H1 (cell line): ENCODE data around the gene PHACTR1. TPM values are rescaled to one million over a fixed set of nuclear protein-coding genes. Genes with fewer than 3 reads are reported as not detected.

ENCODE experiments used
- CTCF ChIA-PET: fragments of 300-600 bp; sonication (Branson Sonifier 250); formaldehyde crosslinking; loops from one replicate; lab custom pipeline; 2021; ENCODE audit not compliant: partially characterized antibody; lab: Charles Lee
- POLR2A ChIA-PET: fragments of 300-600 bp; sonication (Branson Sonifier 250); formaldehyde crosslinking; loops from one replicate; lab custom pipeline; 2021; ENCODE audit warnings: inconsistent platforms; ENCODE audit not compliant: partially characterized antibody; lab: Charles Lee
- DNase-seq, 2 experiments: peaks; one replicate each; pipeline versions ENCODE4 v3.0.0 to v3.0.0-alpha.2; 2010 to 2022; ENCODE audit warnings: low spot score in 2 of 2, low read depth in 1 of 2, mixed read lengths in 1 of 2
- FAIRE-seq: peaks from 2 replicates; lab custom pipeline; 2011; peaks lifted over from hg19 to GRCh38; lab: Jason Lieb, UNC
- H2AFZ ChIP-seq: 2 replicates; pipeline ENCODE4 v1.8.1; 2012; ENCODE audit warnings: low read length, inconsistent platforms
- H2AK5ac ChIP-seq: 2 replicates; pipeline ENCODE4 v1.6.1; 2013; ENCODE audit warnings: low read depth, low read length
- H2BK120ac ChIP-seq: replicated peaks from 2 replicates; pipeline ENCODE3; 2013; ENCODE audit warnings: low read depth, low read length, inconsistent platforms
- H2BK12ac ChIP-seq: 2 replicates; pipeline ENCODE4 v1.6.1; 2013; ENCODE audit warnings: low read depth, low read length
- H2BK15ac ChIP-seq: 2 replicates; pipeline ENCODE4 v1.6.1; 2013; ENCODE audit warnings: low read length
- H2BK20ac ChIP-seq: 2 replicates; pipeline ENCODE4 v1.6.1; 2013; ENCODE audit warnings: low read length
- H2BK5ac ChIP-seq: 2 replicates; pipeline ENCODE4 v1.6.1; 2013; ENCODE audit warnings: low read depth, low read length
- H3K14ac ChIP-seq: 2 replicates; pipeline ENCODE4 v1.6.1; 2013; ENCODE audit warnings: inconsistent platforms; ENCODE audit not compliant: insufficient read length
- H3K18ac ChIP-seq: 2 replicates; pipeline ENCODE4 v1.6.1; 2013; ENCODE audit warnings: low read length; ENCODE audit errors: extremely low read depth
- H3K23ac ChIP-seq: 2 replicates; pipeline ENCODE4 v1.6.1; 2013; ENCODE audit warnings: inconsistent platforms; ENCODE audit not compliant: insufficient read length
- H3K23me2 ChIP-seq: 2 replicates; pipeline ENCODE4 v1.6.1; 2013; ENCODE audit warnings: low read depth, low read length
- H3K27ac ChIP-seq: 2 replicates; pipeline ENCODE4 v1.6.1; 2011; ENCODE audit warnings: low read depth, low read length, inconsistent platforms
- H3K27me3 ChIP-seq, 4 experiments: replicated peaks in 1 of 4; 1 replicate in 1 of 4; 2 replicates in 3 of 4; pipeline versions ENCODE4 v1.6.1 to v1.8.1; 2011 to 2013; ENCODE audit warnings: low read length in 3 of 4, mild to moderate bottlenecking in 3 of 4, inconsistent platforms in 2 of 4, mixed read lengths in 2 of 4, moderate library complexity in 1 of 4; ENCODE audit not compliant: control insufficient read depth in 3 of 4, insufficient read depth in 3 of 4; ENCODE audit errors: extremely low read depth in 1 of 4
- H3K36me3 ChIP-seq, 4 experiments: 2 replicates each; pipeline versions ENCODE4 v1.6.1 to v1.8.1; 2011 to 2013; ENCODE audit warnings: mild to moderate bottlenecking in 4 of 4, low read length in 3 of 4, moderate library complexity in 2 of 4, control low read depth in 1 of 4, inconsistent platforms in 1 of 4; ENCODE audit not compliant: insufficient read depth in 4 of 4, control insufficient read depth in 2 of 4
- H3K4ac ChIP-seq: replicated peaks from 2 replicates; pipeline ENCODE3; 2013; ENCODE audit warnings: low read length, low read depth, mixed read lengths, inconsistent platforms; ENCODE audit not compliant: insufficient read length
- H3K4me1 ChIP-seq, 4 experiments: replicated peaks in 1 of 4; 1 replicate in 1 of 4; 2 replicates in 3 of 4; pipeline versions ENCODE4 v1.6.1 to v1.8.1; 2011 to 2013; ENCODE audit warnings: low read length in 3 of 4, inconsistent platforms in 2 of 4, mixed read lengths in 1 of 4; ENCODE audit not compliant: insufficient read depth in 4 of 4, control insufficient read depth in 3 of 4
- H3K4me2 ChIP-seq, 2 experiments: 2 replicates each; pipeline versions ENCODE4 v1.6.1 to v1.8.1; 2011 to 2013; ENCODE audit warnings: low read depth in 2 of 2, low read length in 2 of 2, control low read depth in 1 of 2, inconsistent platforms in 1 of 2, mild to moderate bottlenecking in 1 of 2; ENCODE audit not compliant: insufficient read depth in 1 of 2
- H3K4me3 ChIP-seq, 4 experiments: fragments of 200-600, 300-600 bp in 1 of 4; sonication (generic), shearing (Covaris generic), sonication (Bioruptor Twin) in 1 of 4; 2 replicates each; pipeline versions ENCODE4 v1.5.1 to v1.8.1; 2011 to 2016; ENCODE audit warnings: low read length in 4 of 4, low read depth in 3 of 4, control low read depth in 2 of 4, inconsistent platforms in 2 of 4, mild to moderate bottlenecking in 2 of 4, mixed read lengths in 1 of 4, moderate library complexity in 1 of 4; ENCODE audit not compliant: insufficient read depth in 2 of 4; ENCODE audit errors: extremely low read depth in 1 of 4
- H3K56ac ChIP-seq: replicated peaks from 2 replicates; pipeline ENCODE3; 2013; ENCODE audit warnings: low read depth, mild to moderate bottlenecking, mixed read lengths, low read length, inconsistent platforms; ENCODE audit not compliant: insufficient read length
- H3K79me1 ChIP-seq: 2 replicates; pipeline ENCODE4 v1.6.1; 2013; ENCODE audit warnings: low read depth, low read length, control low read depth
- H3K79me2 ChIP-seq, 2 experiments: 2 replicates each; pipeline versions ENCODE4 v1.6.1 to v1.8.1; 2012 to 2013; ENCODE audit warnings: low read length in 2 of 2, mild to moderate bottlenecking in 2 of 2, inconsistent platforms in 1 of 2; ENCODE audit not compliant: insufficient read depth in 2 of 2, control insufficient read depth in 1 of 2
- H3K9ac ChIP-seq, 4 experiments: replicated peaks in 1 of 4; 1 replicate in 1 of 4; 2 replicates in 3 of 4; pipeline versions ENCODE4 v1.6.1 to v1.8.1; 2011 to 2013; ENCODE audit warnings: low read depth in 3 of 4, low read length in 3 of 4, control low read depth in 2 of 4, mild to moderate bottlenecking in 2 of 4, moderate library complexity in 2 of 4, inconsistent platforms in 1 of 4; ENCODE audit errors: extremely low read depth in 1 of 4
- H3K9me3 ChIP-seq, 2 experiments: 2 replicates each; pipeline versions ENCODE4 v1.6.1 to v1.8.1; 2012 to 2013; ENCODE audit warnings: mild to moderate bottlenecking in 2 of 2, moderate library complexity in 2 of 2, control low read depth in 1 of 2, inconsistent platforms in 1 of 2, low read depth in 1 of 2, low read length in 1 of 2, mixed read lengths in 1 of 2; ENCODE audit not compliant: insufficient read depth in 2 of 2
- H4K20me1 ChIP-seq, 2 experiments: replicated peaks in 1 of 2; 2 replicates each; pipeline versions ENCODE3 to v1.8.1; 2011 to 2013; ENCODE audit warnings: inconsistent platforms in 2 of 2, low read length in 2 of 2, mild to moderate bottlenecking in 1 of 2; ENCODE audit not compliant: insufficient read depth in 2 of 2, control insufficient read depth in 1 of 2
- H4K5ac ChIP-seq: 2 replicates; pipeline ENCODE4 v1.6.1; 2013; ENCODE audit warnings: low read length, low read depth, mixed read lengths, inconsistent platforms; ENCODE audit not compliant: insufficient read length
- H4K8ac ChIP-seq: 2 replicates; pipeline ENCODE4 v1.8.0; 2013; ENCODE audit warnings: mild to moderate bottlenecking, moderate library complexity, low read length, inconsistent platforms; ENCODE audit not compliant: insufficient read depth; ENCODE audit errors: extremely low read depth
- H4K91ac ChIP-seq: replicated peaks from 2 replicates; pipeline ENCODE3; 2013; ENCODE audit warnings: low read length, mixed read lengths, inconsistent platforms; ENCODE audit not compliant: insufficient read length
- TBP ChIP-seq: IDR thresholded peaks from 2 replicates; pipeline ENCODE4 v1.6.1; 2011; ENCODE audit warnings: low read depth, low read length, improper control_type of control experiment
- WGBS, 2 experiments: shearing (Covaris generic) in 1 of 2; methylation state at CpG; one replicate each; pipeline versions ENCODE4 v1.1.6 to v1.1.7; 2013 to 2015; ENCODE audit warnings: low lambda C conversion rate in 2 of 2, mixed read lengths in 2 of 2, inconsistent platforms in 1 of 2, low coverage in 1 of 2, missing lambda C conversion rate in 1 of 2; ENCODE audit not compliant: insufficient replicate concordance in 2 of 2, insufficient coverage in 1 of 2, insufficient read length in 1 of 2; ENCODE audit errors: extremely low coverage in 1 of 2, missing lambda C conversion rate in 1 of 2; 5-methylcytosine and 5-hydroxymethylcytosine counted together
- polyA plus RNA-seq, 7 experiments: library from polyadenylated mRNA; depleted of rRNA in 3 of 7; stranded (reverse) in 5 of 7; unstranded in 2 of 7; fragments of >200 nt in 5 of 7; fragments of 200-250 nt in 2 of 7; gene quantifications; 1 replicate in 5 of 7; 2 replicates in 1 of 7; 4 replicates in 1 of 7; pipeline versions ENCODE4 v1.2.1 to v1.2.3, GENCODE V29; 2011 to 2013; ENCODE audit warnings: missing spikeins in 2 of 7, mixed read lengths in 2 of 7
- total RNA-seq: library from RNA; stranded (reverse); fragmentation: NEBNext Ultra II Directional; extraction: Animal tissue kit (Norgen Biotek cat#: 25700); gene quantifications from 2 replicates; pipeline ENCODE4 v1.2.1, GENCODE V29; 2021

Gene PHACTR1
- total and polyA plus RNA-seq, 2 of the 8 experiments (the other 6 are each of a cell fraction or from before 2014, with no cell fraction given): 3.9 to 17.1 TPM

- H3K14ac ChIP-seq: no peak overlapping the region
- H3K9me3 ChIP-seq: no peaks in the 10 kb centered on the region
- no peak overlapping the region for H3K27ac ChIP-seq
- H3K4me2 ChIP-seq: no peak overlapping the region
- H3K36me3 ChIP-seq: no peaks in the 10 kb centered on the region
- no peak overlapping the region for H4K5ac ChIP-seq
- CTCF ChIA-PET: interaction anchor here (1.2 to 2.7 kb wide), 4 partner anchors 9 to 260 kb away, joined by 3 to 10 read pairs (median 5); no protein-coding TSS in a partner anchor
- H3K56ac ChIP-seq: no peak overlapping the region
- H3K23ac ChIP-seq: no peak overlapping the region
- H4K91ac ChIP-seq: no peak overlapping the region
- TF ChIP-seq TBP: no peak
- TF ChIP-seq, all 59 proteins: peak for 0
- H3K27me3 ChIP-seq: no peaks in the 10 kb centered on the region
- H3K79me2 ChIP-seq: no peaks in the 10 kb centered on the region; a peak in 1 of 4 replicates
- no peak overlapping the region for H2BK120ac ChIP-seq
- no peak overlapping the region for H3K4ac ChIP-seq
- POLR2A ChIA-PET: no interaction called here
- no peak overlapping the region for H2BK12ac ChIP-seq
- no peak overlapping the region for H3K4me3 ChIP-seq
- no peaks in the 10 kb centered on the region; the same call in 1 of the 2 replicates for H3K23me2 ChIP-seq
- H2AFZ ChIP-seq: no peak overlapping the region
- no peak overlapping the region for H3K18ac ChIP-seq
- no peak overlapping the region for H3K9ac ChIP-seq
- DNase-seq (no peak), FAIRE-seq (no peak)
- H2BK5ac ChIP-seq: no peak overlapping the region
- no peak overlapping the region for H4K8ac ChIP-seq
- H2BK15ac ChIP-seq: no peak overlapping the region
- peaks cover 3% of the 10 kb centered on the region for H3K79me1 ChIP-seq
- no peak overlapping the region for H2AK5ac ChIP-seq
- H3K4me1 ChIP-seq: peaks cover 0 to 6% (median under 1%) of the 10 kb centered on the region in 4 experiments; a peak in 3 of 7 replicates
- no peaks in the 10 kb centered on the region for H4K20me1 ChIP-seq
- H2BK20ac ChIP-seq: no peak overlapping the region
- 90% methylated on average over 10 of the region's 10 CpGs; no CpG with 5 or more reads in 1 of the 2 experiments for WGBS, 2 experiments
Measured at GRCh38 chr6:12898603-12899002, 182.0 kb downstream of the PHACTR1 start.
